Measurements from ENCODE around the gene SLC15A4. TPM values are rescaled to one million over a fixed set of nuclear protein-coding genes. Genes with fewer than 3 reads are reported as not detected.

SLC15A4 gene
- total and polyA plus RNA-seq, 4 experiments from 2014 or later: 2.0 to 14.6 (median 10.0) TPM

DNA sequence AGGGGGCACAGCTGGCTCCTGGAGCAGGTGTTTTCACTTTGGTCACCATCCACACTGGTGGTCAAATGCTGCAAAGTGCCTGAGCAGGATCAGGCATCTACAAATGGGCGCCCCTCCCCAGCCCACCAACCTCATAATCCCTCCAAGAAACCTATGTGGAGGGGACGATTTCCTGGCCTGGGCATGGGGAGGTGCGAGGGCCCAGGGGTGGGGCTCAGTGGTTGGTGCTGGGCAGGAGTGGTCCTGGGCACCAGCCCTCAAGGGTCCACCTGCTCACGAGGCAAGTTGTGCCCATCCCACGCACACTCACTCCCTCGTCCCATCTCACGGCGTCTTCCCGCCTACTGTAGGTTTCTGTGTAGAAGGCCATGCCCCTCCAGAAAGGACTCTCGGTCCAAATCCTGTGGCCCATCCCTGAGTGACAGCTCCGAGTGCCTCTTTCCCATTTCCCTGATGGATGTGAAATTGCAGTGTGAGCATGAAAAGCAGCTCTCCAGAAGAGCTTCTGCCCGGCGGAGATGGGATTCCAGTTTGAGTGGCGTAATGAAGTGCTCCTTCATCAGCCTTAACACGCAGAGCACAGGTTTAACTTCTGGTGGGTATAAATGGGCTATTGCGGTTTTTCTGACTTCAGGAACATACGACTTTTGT lies 36.9 kb downstream of the SLC15A4 start:
- Mint-ChIP-seq H3K9me3 (peaks cover 0 to 2% (median 0%) of the 10 kb centered on the region in 8 donors), H3K27me3 (peaks cover 0 to 2% of the 10 kb centered on the region in 2 donors), H3K4me3 (no peak overlapping the region), H3K27ac (no peak overlapping the region), H3K4me1 (peaks cover 7 to 16% (median 10%) of the 10 kb centered on the region in 4 donors), H3K36me3 (peaks cover 0 to 5% of the 10 kb centered on the region in 2 donors)
- POLR2A ChIA-PET (ENCODE audit: partially characterized antibody): no interaction called here
- H3K4me1 ChIP-seq (ENCODE audit: insufficient read depth, low read length): no peaks in the 10 kb centered on the region
- DNase-seq: no peak
- intact Hi-C loops (cut with micrococcal nuclease): no loop called here
- peaks cover 3% of the 10 kb centered on the region for H3K27me3 ChIP-seq (ENCODE audit: insufficient read depth, low read length)
- H3K27ac ChIP-seq (ENCODE audit: low read depth, low read length): no peak overlapping the region
- no peak overlapping the region for H3K4me3 ChIP-seq (ENCODE audit: low read length in 2 of 2)
- no peaks in the 10 kb centered on the region for H3K36me3 ChIP-seq (ENCODE audit: insufficient read depth, low read length)
- CTCF ChIA-PET (ENCODE audit: partially characterized antibody): no interaction called here
- H3K9me3 ChIP-seq (ENCODE audit: control insufficient read depth in 1 of 2, low read length in 2 of 2): no peaks in the 10 kb centered on the region

DNA sequence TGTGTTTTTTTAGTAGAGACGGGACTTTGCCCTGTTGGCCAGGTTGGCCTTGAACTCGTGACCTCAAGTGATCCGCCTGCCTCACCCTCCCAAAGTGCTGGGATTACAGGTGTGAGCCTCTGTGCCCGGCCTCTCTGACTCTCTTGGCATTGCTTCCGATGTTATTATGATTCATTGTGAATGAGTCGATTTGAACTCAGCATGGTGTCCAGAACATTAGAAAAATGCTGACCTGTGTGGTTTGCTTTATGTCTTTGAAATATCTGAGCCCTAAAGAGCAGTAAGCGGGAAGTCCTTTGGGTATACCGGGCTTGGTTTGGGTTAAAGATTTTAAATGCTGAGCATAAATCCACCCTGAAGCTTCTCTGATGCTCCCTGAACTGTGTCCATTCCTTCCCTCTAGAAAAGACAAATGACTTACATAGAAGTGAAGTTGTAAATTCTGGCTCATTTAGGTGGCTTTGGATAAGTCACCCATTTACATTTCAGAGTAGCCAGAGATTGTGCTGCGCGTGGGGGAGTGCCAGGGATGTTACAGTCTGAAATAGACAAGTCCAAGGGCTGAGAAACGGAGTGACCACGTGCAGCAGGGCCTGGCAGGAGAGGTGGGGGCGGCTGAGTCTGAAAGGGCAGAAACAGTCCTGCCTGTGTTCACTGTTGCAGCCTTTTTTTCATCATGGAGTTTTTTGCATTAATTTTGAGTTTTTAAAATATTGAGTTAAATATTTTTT lies 39.6 kb downstream of the SLC15A4 start:
- Mint-ChIP-seq H3K27ac (peak overlapping the region in 1 of 7 donors; percentile 58), H3K36me3 (no peaks in the 10 kb centered on the region), H3K4me3 (no peak overlapping the region), H3K9me3 (peaks cover 0 to 2% (median 0%) of the 10 kb centered on the region in 8 donors), H3K4me1 (peaks cover 7 to 16% (median 10%) of the 10 kb centered on the region in 4 donors), H3K27me3 (peaks cover 0 to 2% of the 10 kb centered on the region in 2 donors)
- H3K27me3 ChIP-seq (ENCODE audit: insufficient read depth, low read length): peaks cover 3% of the 10 kb centered on the region
- no peak overlapping the region for H3K4me3 ChIP-seq (ENCODE audit: low read length in 2 of 2)
- CTCF ChIA-PET (ENCODE audit: partially characterized antibody): interaction anchor here (2.8 kb wide), 1 partner anchor 12 kb away, joined by 9 read pairs; no protein-coding TSS in a partner anchor
- DNase-seq: no peak
- H3K9me3 ChIP-seq (ENCODE audit: control insufficient read depth in 1 of 2, low read length in 2 of 2): no peaks in the 10 kb centered on the region
- POLR2A ChIA-PET (ENCODE audit: partially characterized antibody): no interaction called here
- H3K27ac ChIP-seq (ENCODE audit: low read depth, low read length): no peak overlapping the region
- intact Hi-C loops (cut with micrococcal nuclease): no loop called here
- no peaks in the 10 kb centered on the region for H3K4me1 ChIP-seq (ENCODE audit: insufficient read depth, low read length)
- no peaks in the 10 kb centered on the region for H3K36me3 ChIP-seq (ENCODE audit: insufficient read depth, low read length)

DNA sequence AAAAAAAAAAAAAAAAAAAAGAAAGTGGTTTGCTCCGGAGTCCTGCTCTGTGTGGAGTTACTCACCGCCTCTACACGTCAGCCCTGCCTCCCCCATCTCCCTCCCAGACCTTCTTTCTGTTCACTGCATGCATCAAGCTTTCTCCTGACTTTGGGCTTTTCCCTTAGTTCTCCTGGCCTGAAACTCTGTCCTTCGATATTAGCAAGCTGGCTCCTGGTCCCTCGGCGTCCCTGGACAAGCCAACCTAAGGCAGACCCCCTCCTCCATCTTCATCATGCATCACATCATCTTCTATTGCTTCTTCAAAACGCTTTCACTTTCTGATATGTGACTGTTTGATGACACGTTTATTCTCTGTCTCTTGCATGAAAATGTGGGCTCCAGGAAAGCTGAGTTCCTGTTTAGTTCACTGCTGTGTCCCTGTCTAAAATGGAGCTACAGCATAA lies 40.6 kb downstream of the SLC15A4 start:
- ChIA-PET POLR2A (ENCODE audit: partially characterized antibody) (no interaction called here), CTCF (ENCODE audit: partially characterized antibody) (interaction anchor here (0.7 to 2.8 kb wide), 5 partner anchors 8 to 92 kb away, joined by 3 to 9 read pairs (median 4); no protein-coding TSS in a partner anchor)
- Mint-ChIP-seq H3K36me3 (no peaks in the 10 kb centered on the region), H3K27ac (peak overlapping the region in 5 of 7 donors; percentile 36 to 85 (median 65)), H3K9me3 (peaks cover 0 to 2% (median 0%) of the 10 kb centered on the region in 8 donors), H3K4me3 (peak overlapping the region; percentile 52 to 84 (median 72)), H3K27me3 (peaks cover 0 to 2% of the 10 kb centered on the region in 2 donors), H3K4me1 (peaks cover 7 to 16% (median 10%) of the 10 kb centered on the region in 4 donors)
- Histone ChIP-seq H3K27ac (ENCODE audit: low read depth, low read length) (no peak overlapping the region), H3K4me3 (ENCODE audit: low read length in 2 of 2) (no peak overlapping the region), H3K27me3 (ENCODE audit: insufficient read depth, low read length) (peaks cover 3% of the 10 kb centered on the region), H3K36me3 (ENCODE audit: insufficient read depth, low read length) (no peaks in the 10 kb centered on the region), H3K4me1 (ENCODE audit: insufficient read depth, low read length) (no peaks in the 10 kb centered on the region), H3K9me3 (ENCODE audit: control insufficient read depth in 1 of 2, low read length in 2 of 2) (no peaks in the 10 kb centered on the region)
- intact Hi-C loops (cut with micrococcal nuclease): no loop called here
- peak in 2 of 5 donors; percentile 9 to 18 for DNase-seq

- CTCF ChIA-PET (ENCODE audit: partially characterized antibody): no interaction called here
- Mint-ChIP-seq H3K4me1 (peaks cover 7 to 16% (median 10%) of the 10 kb centered on the region in 4 donors), H3K36me3 (no peaks in the 10 kb centered on the region), H3K27me3 (peaks cover 0 to 2% of the 10 kb centered on the region in 2 donors), H3K27ac (no peak overlapping the region), H3K4me3 (no peak overlapping the region), H3K9me3 (no peaks in the 10 kb centered on the region)
- Histone ChIP-seq H3K27me3 (ENCODE audit: insufficient read depth, low read length) (peaks cover 3% of the 10 kb centered on the region), H3K4me1 (ENCODE audit: insufficient read depth, low read length) (no peaks in the 10 kb centered on the region), H3K9me3 (ENCODE audit: control insufficient read depth in 1 of 2, low read length in 2 of 2) (no peaks in the 10 kb centered on the region), H3K36me3 (ENCODE audit: insufficient read depth, low read length) (no peaks in the 10 kb centered on the region), H3K4me3 (ENCODE audit: low read length in 2 of 2) (no peak overlapping the region), H3K27ac (ENCODE audit: low read depth, low read length) (no peak overlapping the region)
- intact Hi-C loops (cut with micrococcal nuclease): no loop called here
- no peak for DNase-seq
- POLR2A ChIA-PET (ENCODE audit: partially characterized antibody): no interaction called here
Measured at GRCh38 chr12:128779901-128780300, 43.9 kb downstream of the SLC15A4 start.

DNA sequence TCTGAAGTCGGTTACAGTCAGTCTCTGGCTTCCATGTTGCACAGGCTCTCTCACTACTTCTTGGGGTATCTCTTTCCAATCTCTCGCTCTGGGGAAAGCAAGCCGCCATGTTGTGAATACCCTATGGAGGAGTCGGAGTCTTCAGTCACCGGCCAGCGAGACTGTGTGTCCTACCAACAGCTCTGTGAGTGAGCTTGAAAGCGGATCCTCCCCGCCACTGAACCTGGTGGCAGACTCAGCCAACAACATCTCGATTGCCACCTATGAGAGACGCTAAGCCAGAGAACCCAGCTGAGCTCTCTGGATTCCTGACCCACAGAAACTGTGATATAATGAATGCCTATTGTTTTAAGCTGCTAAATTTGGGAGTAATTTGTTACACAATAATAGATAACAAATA lies 51.5 kb downstream of the SLC15A4 start:
- H3K36me3 Mint-ChIP-seq: no peaks in the 10 kb centered on the region
- Histone ChIP-seq H3K4me1 (ENCODE audit: insufficient read depth, low read length) (no peaks in the 10 kb centered on the region), H3K27ac (ENCODE audit: low read depth, low read length) (no peak overlapping the region), H3K4me3 (ENCODE audit: low read length in 2 of 2) (no peak overlapping the region), H3K36me3 (ENCODE audit: insufficient read depth, low read length) (no peaks in the 10 kb centered on the region), H3K27me3 (ENCODE audit: insufficient read depth, low read length) (no peaks in the 10 kb centered on the region), H3K9me3 (ENCODE audit: control insufficient read depth in 1 of 2, low read length in 2 of 2) (no peaks in the 10 kb centered on the region)
- peaks cover 2 to 8% of the 10 kb centered on the region in 2 donors for H3K27me3 Mint-ChIP-seq
- no peak for DNase-seq
- no peaks in the 10 kb centered on the region for H3K4me1 Mint-ChIP-seq
- H3K9me3 Mint-ChIP-seq: peaks cover 0 to 3% (median 0%) of the 10 kb centered on the region in 8 donors
- ChIA-PET POLR2A (ENCODE audit: partially characterized antibody) (no interaction called here), CTCF (ENCODE audit: partially characterized antibody) (interaction anchor here (1.7 kb wide), 1 partner anchor 11 kb away, joined by 9 read pairs; no protein-coding TSS in a partner anchor)
- no peak overlapping the region for H3K4me3 Mint-ChIP-seq
- H3K27ac Mint-ChIP-seq: no peak overlapping the region
- intact Hi-C loops (cut with micrococcal nuclease): no loop called here

DNA sequence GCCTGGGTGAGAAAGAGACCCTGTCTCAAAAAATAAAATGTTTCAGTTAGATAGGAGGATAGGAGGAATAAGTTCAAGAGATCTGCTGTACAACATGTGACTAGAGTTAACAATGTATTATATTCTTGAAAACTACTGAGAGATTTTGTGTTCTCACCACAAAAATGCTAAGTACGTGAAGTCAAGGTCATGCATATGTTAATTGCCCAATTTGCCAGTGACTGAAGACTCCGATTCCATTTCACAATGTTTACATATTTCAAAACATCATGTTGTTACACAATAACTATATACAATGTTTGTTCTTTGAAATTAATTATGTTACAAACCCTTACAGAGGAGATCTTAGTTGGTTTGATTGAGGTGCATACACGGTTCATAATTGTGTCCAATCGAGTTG lies 52.1 kb downstream of the SLC15A4 start:
- Histone ChIP-seq H3K4me1 (ENCODE audit: insufficient read depth, low read length) (no peaks in the 10 kb centered on the region), H3K4me3 (ENCODE audit: low read length in 2 of 2) (no peak overlapping the region), H3K9me3 (ENCODE audit: control insufficient read depth in 1 of 2, low read length in 2 of 2) (no peaks in the 10 kb centered on the region), H3K27me3 (ENCODE audit: insufficient read depth, low read length) (no peaks in the 10 kb centered on the region), H3K27ac (ENCODE audit: low read depth, low read length) (no peak overlapping the region), H3K36me3 (ENCODE audit: insufficient read depth, low read length) (no peaks in the 10 kb centered on the region)
- Mint-ChIP-seq H3K36me3 (no peaks in the 10 kb centered on the region), H3K4me1 (no peaks in the 10 kb centered on the region), H3K27me3 (peaks cover 4 to 8% of the 10 kb centered on the region in 2 donors), H3K4me3 (no peak overlapping the region), H3K27ac (no peak overlapping the region), H3K9me3 (peaks cover 0 to 3% (median 0%) of the 10 kb centered on the region in 8 donors)
- ChIA-PET CTCF (ENCODE audit: partially characterized antibody) (interaction anchor here (1.7 kb wide), 1 partner anchor 12 kb away, joined by 9 read pairs; no protein-coding TSS in a partner anchor), POLR2A (ENCODE audit: partially characterized antibody) (no interaction called here)
- intact Hi-C loops (cut with micrococcal nuclease): no loop called here
- DNase-seq: no peak

GRCh38 chr12:128767518-128767917 lies 56.2 kb downstream of the SLC15A4 start:
- no peak overlapping the region for H3K27ac ChIP-seq (ENCODE audit: low read depth, low read length)
- H3K9me3 Mint-ChIP-seq: peaks cover 0 to 3% (median 0%) of the 10 kb centered on the region in 8 donors
- no peak overlapping the region for H3K4me3 Mint-ChIP-seq
- ChIA-PET POLR2A (ENCODE audit: partially characterized antibody) (no interaction called here), CTCF (ENCODE audit: partially characterized antibody) (no interaction called here)
- no peak overlapping the region for H3K27ac Mint-ChIP-seq
- no peaks in the 10 kb centered on the region for H3K9me3 ChIP-seq (ENCODE audit: control insufficient read depth in 1 of 2, low read length in 2 of 2)
- H3K36me3 Mint-ChIP-seq: no peaks in the 10 kb centered on the region
- DNase-seq: no peak
- H3K27me3 ChIP-seq (ENCODE audit: insufficient read depth, low read length): no peaks in the 10 kb centered on the region
- H3K4me3 ChIP-seq (ENCODE audit: low read length in 2 of 2): no peak overlapping the region
- H3K27me3 Mint-ChIP-seq: peaks cover 7 to 16% of the 10 kb centered on the region in 2 donors
- H3K36me3 ChIP-seq (ENCODE audit: insufficient read depth, low read length): no peaks in the 10 kb centered on the region
- H3K4me1 ChIP-seq (ENCODE audit: insufficient read depth, low read length): no peaks in the 10 kb centered on the region
- peaks cover 0 to 1% (median 0%) of the 10 kb centered on the region in 4 donors for H3K4me1 Mint-ChIP-seq
- intact Hi-C loops (cut with micrococcal nuclease): no loop called here
